ENCODE measurements around the gene PTGR3.

Gene PTGR3

GRCh38 chr18:75209129-75209950, at the start of gene PTGR3:
Gene PTGR3, minus strand, starts transcription at chr18:75209139. Its CDS starts 81 bp downstream, at chr18:75209058.
- H3K4me2 ChIP-seq (ENCODE audit: low read length) = peak within 1 kb of the TSS; percentile 94
- no peaks in the 10 kb centered on the region; the same call in 1 of the 2 replicates for H3F3A ChIP-seq (ENCODE audit: insufficient read depth, low read length)
- H3K27ac ChIP-seq (ENCODE audit: low read depth, low read length, poor library complexity, severe bottlenecking) = peak within 1 kb of the TSS; percentile 56
- H2AFZ ChIP-seq (ENCODE audit: low read length) = peak within 1 kb of the TSS; percentile 75
- TF ChIP-seq EZH2 (IDR thresholded peaks at IDR 0.05; ENCODE audit: borderline replicate concordance, low read length) (no peak), CTCF (IDR thresholded peaks at IDR 0.05; ENCODE audit: low read length) (no peak)
- 0 out of 2 replicates have a peak, but pooled peaks cover 11% of the 10 kb centered on the region for H3K27me3 ChIP-seq (ENCODE audit: insufficient read depth, low read length)
- H3K4me1 ChIP-seq (ENCODE audit: insufficient read depth, low read length, severe bottlenecking) = peaks cover 23% of the 10 kb centered on the region
- H3K79me2 ChIP-seq (ENCODE audit: insufficient read depth, low read length) = no peaks in the 10 kb centered on the region
- H4K20me1 ChIP-seq (ENCODE audit: insufficient read depth, low read length) = no peaks in the 10 kb centered on the region
- no peaks in the 10 kb centered on the region for H3K9me2 ChIP-seq (ENCODE audit: low read depth, low read length)
- no peaks in the 10 kb centered on the region for H3K36me3 ChIP-seq (ENCODE audit: insufficient read depth, low read length)
- H3K4me3 ChIP-seq (ENCODE audit: low read depth, low read length, poor library complexity, severe bottlenecking) = peak within 1 kb of the TSS; percentile 94
- no peaks in the 10 kb centered on the region for H3K9me3 ChIP-seq (ENCODE audit: low read length)
- peak within 1 kb of the TSS; percentile 79 for H3K9ac ChIP-seq (ENCODE audit: low read length)

- TF ChIP-seq EZH2 (IDR thresholded peaks at IDR 0.05; ENCODE audit: borderline replicate concordance, low read length) (no peak), CTCF (IDR thresholded peaks at IDR 0.05; ENCODE audit: low read length) (no peak)
Measured at GRCh38 chr18:75257605-75258004, 48.7 kb upstream of the PTGR3 start.

GRCh38 chr18:75256376-75256775, 47.4 kb upstream of the PTGR3 start:
- H4K20me1 ChIP-seq (ENCODE audit: insufficient read depth, low read length) = no peaks in the 10 kb centered on the region
- no peaks in the 10 kb centered on the region for H3K36me3 ChIP-seq (ENCODE audit: insufficient read depth, low read length)
- TF ChIP-seq EZH2 (IDR thresholded peaks at IDR 0.05; ENCODE audit: borderline replicate concordance, low read length) (no peak), CTCF (IDR thresholded peaks at IDR 0.05; ENCODE audit: low read length) (no peak)
- H3K9me2 ChIP-seq (ENCODE audit: low read depth, low read length) = no peaks in the 10 kb centered on the region
- H3K27me3 ChIP-seq (ENCODE audit: insufficient read depth, low read length) = no peaks in the 10 kb centered on the region
- no peaks in the 10 kb centered on the region for H3K9me3 ChIP-seq (ENCODE audit: low read length)
- no peak overlapping the region for H3K27ac ChIP-seq (ENCODE audit: low read depth, low read length, poor library complexity, severe bottlenecking)
- H3K4me2 ChIP-seq (ENCODE audit: low read length) = no peak overlapping the region
- no peak overlapping the region for H2AFZ ChIP-seq (ENCODE audit: low read length)
- H3K79me2 ChIP-seq (ENCODE audit: insufficient read depth, low read length) = no peaks in the 10 kb centered on the region
- no peak overlapping the region for H3K4me3 ChIP-seq (ENCODE audit: low read depth, low read length, poor library complexity, severe bottlenecking)
- no peak overlapping the region for H3K9ac ChIP-seq (ENCODE audit: low read length)
- no peaks in the 10 kb centered on the region for H3F3A ChIP-seq (ENCODE audit: insufficient read depth, low read length)
- no peaks in the 10 kb centered on the region for H3K4me1 ChIP-seq (ENCODE audit: insufficient read depth, low read length, severe bottlenecking)

More at GRCh38 chr18:75257605-75258004, 48.7 kb upstream of the PTGR3 start:
- Histone ChIP-seq H3K27ac (ENCODE audit: low read depth, low read length, poor library complexity, severe bottlenecking) (no peak overlapping the region), H3K27me3 (ENCODE audit: insufficient read depth, low read length) (no peaks in the 10 kb centered on the region), H3K9me2 (ENCODE audit: low read depth, low read length) (no peaks in the 10 kb centered on the region), H2AFZ (ENCODE audit: low read length) (no peak overlapping the region), H3K4me1 (ENCODE audit: insufficient read depth, low read length, severe bottlenecking) (no peaks in the 10 kb centered on the region), H3K9ac (ENCODE audit: low read length) (no peak overlapping the region), H3K4me2 (ENCODE audit: low read length) (no peak overlapping the region), H3K36me3 (ENCODE audit: insufficient read depth, low read length) (no peaks in the 10 kb centered on the region), H3K79me2 (ENCODE audit: insufficient read depth, low read length) (no peaks in the 10 kb centered on the region), H3F3A (ENCODE audit: insufficient read depth, low read length) (no peaks in the 10 kb centered on the region), H3K4me3 (ENCODE audit: low read depth, low read length, poor library complexity, severe bottlenecking) (no peak overlapping the region), H3K9me3 (ENCODE audit: low read length) (no peaks in the 10 kb centered on the region), H4K20me1 (ENCODE audit: insufficient read depth, low read length) (no peaks in the 10 kb centered on the region)

All from OCI-LY1 (cell line).